Activated gamma-delta T cell treated with Interleukin-2 at 50 U/mL for 16 hours (primary cell): Measurements from ENCODE around the gene SBF2.

Source experiments
- DNase-seq: peaks from one replicate; pipeline ENCODE4 v3.0.0-alpha.2; 2020

SBF2 gene

GRCh38 chr11:9838229-9838628 is 455.8 kb downstream of the SBF2 start:
- DNase-seq = no peak

- DNase-seq = no peak
These were observed 459.7 kb downstream of the SBF2 start for GRCh38 chr11:9834291-9834690.

- DNase-seq = no peak
These were observed 462.9 kb downstream of the SBF2 start for GRCh38 chr11:9831122-9831521.

- DNase-seq = no peak
These were observed 466.3 kb downstream of the SBF2 start for GRCh38 chr11:9827708-9828107.

DNA sequence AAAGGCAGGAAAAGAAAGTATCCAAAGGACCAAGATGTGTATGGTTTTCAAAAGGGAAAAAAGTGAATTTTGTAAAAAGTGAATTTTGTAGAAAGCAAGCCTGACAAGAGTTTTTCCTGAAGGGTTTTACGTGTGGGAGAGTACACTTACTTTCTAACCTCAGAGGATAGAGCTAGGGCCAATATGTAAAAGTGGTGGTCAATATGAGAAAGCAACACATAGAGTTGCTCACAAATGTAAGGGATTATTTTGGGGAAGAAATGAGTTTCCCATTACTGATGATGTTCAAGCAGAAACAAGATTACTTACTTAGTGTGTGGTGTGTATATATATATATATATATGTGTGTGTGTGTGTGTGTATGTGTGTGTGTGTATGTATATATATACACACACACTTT is 467.6 kb downstream of the SBF2 start:
- DNase-seq = no peak

DNA sequence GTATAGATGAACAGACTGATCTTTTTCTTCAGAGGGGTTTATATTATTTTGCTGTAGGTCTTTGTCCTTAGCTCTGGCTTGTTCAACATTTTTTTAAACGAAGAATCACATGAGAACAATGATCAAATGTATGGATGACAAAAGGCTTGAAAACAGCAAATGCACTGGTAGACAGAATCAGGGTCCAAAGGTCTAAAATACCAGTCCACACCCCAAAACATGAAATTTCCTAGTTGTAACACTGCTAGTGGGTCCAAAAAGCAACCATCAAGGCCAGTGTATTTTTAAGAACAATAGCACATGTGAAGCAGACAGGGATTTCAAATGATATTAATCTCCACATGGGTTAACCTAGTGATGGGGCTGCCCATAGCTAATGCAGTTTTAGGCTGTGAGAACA is 468.1 kb downstream of the SBF2 start:
- no peak for DNase-seq

DNA sequence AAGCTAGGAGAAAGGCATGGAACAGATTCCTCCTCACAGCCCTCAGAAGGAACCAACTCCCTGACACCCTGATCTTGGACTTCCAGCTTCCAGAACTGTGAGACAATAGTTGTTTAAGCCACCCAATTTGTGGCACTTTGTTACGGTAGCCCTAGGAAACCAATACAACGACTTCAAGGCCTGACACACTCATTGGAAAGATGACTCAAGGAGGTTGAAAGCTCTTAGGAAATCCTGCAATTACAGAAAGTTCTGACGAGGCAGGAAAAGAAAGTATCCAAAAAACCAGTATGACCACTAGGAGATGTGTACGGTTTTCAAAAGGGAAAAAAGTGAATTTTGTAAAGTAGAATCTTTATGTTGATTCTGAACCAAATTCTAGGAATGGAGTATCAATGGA is 468.7 kb downstream of the SBF2 start:
- DNase-seq = no peak

DNA sequence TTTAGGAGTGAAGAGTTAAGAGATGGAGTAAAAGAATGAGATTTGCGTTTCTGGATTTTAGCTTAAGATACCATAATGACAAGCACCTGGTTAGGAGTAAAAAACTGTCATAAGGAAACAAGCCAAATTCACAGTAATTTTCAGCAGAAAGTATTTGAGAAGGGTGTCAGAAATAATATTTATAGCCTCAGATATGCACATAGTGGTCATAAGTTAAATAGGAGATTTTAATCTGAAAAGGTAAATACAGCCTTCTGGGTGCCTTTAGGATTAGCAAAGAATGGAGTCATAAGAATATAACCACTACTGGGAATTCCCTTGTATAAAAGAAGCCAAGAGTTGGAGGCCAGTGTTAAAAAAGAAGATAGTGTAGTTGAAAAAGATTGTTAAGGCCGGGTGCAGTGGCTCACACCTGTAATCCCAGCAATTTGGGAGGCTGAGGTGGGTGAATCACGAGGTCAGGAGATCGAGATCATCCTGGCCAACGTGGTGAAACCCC is 470.1 kb downstream of the SBF2 start:
- DNase-seq = no peak

- DNase-seq = no peak
These were observed 470.6 kb downstream of the SBF2 start for GRCh38 chr11:9823439-9823838.

DNA sequence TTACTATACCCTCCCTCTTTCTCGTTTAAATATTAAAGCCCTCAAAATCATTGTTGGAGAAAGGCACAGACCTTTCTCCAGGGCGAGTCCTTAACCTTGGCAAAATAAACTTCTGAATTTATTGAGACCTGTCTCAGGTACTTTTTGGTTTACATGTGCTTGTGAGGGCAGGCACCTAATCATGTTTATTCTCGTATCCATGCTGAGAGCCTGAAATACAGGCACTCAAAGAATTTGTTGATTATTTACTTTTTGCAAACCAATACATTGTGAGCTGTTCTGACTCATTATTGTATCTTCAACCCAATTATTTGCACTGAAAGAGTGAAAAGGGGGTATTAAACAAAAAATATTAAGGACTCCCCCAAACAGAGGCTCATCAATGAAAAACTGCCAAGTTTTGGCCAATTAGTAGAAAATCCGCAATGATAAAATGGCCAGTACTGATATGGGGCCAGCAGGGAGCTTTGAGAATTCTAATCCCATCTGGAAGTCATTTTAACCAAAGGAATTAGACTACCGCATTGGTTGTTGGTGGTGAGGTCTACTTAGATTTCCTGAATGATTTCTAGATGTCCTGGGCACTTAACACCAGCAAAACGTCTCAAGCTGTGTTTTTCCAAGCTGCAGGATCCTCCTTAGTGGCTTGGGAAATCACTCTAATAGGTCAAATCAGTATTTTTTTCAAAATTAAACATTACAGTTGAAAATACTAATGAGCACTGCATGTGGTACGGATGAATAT is 472.8 kb downstream of the SBF2 start:
- DNase-seq = no peak

DNA sequence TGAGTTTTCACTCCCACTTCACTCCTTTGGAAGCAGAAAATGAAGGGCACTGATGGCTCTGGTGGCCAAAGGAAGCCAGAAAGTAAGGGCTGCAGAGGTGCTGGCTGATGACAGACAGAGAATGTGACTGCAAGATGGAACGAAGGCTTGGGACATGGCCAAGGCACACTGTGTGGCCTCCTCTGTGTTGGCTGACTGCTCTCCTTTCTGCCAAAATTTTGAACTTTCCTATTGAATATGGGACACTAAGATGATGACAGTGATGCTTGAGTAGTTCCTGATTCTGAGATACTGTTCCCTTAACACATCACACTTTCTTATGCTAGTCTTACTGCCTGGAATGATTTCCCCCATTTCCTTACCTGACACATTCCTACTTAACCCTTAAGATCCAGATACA is 473.8 kb downstream of the SBF2 start:
- DNase-seq = no peak

GRCh38 chr11:9817191-9817590 is 476.8 kb downstream of the SBF2 start:
- DNase-seq = no peak

DNA sequence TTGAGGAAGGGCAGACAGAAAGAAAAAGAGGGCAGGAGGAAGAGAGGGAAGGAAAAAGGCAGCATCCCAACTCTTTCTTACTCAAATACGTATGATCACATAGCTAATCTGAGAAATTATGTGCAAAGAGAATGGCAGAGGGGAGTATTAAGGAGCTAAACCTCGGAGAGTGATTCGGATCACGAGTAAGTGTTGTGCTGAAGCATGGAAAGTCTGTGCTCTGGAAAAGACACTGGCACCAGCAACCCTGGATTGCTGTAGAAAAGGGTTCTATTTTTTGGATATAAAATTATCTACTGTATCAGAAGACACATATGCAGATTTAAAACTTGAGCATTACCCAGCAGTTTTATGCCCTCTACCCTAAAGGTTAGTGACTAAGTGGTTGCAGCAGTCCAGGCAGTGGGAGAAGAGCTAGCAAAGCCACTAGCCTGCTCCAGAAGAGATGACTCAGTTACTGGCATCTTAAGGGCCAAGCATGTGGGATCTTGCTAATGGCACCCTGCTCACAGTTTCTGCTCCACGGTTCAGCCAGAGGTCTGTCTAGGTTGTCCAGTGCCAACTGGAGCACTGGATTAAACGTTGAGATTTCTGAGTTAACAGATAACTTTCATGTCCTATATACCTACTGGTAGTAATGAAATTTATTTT is 478.4 kb downstream of the SBF2 start:
- no peak for DNase-seq

DNA sequence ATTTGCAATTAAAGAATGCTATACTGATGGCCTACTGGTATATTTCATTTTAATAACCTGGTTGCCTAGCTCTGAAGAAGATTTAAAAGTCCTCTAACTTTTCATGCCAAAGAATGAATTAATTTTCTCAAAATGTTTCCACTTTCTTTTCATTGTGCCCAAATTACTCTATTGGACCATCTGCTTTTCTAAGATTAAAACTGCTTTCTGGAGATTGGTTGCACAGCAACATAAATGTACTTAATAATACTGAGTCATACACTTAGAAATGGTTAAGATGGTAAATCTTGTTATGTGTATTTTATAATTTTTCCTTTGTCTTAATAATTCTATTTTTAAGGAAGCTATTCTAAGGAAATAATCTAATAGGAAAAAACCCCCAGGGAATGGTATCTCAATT is 479.9 kb downstream of the SBF2 start:
- DNase-seq = no peak

DNA sequence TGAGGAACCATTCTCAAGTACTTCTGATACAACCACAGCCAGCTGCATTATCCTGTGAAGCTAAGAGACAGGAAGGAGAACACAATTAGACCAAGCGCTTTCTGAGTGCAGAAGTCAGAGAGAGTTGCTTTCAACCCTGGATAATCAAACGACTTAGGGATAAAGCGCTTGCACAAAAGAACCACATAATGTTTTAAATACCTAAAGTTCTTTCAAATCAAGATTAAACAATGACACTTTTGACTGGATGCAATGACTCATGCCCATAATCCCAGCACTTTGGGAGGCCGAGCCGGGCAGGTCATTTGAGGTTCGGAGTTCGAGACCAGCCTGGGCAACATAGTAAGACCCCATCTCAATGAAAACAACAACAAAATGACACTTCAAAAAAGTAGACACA is 485.1 kb downstream of the SBF2 start:
- no peak for DNase-seq

- no peak for DNase-seq
These were observed 486.9 kb downstream of the SBF2 start for GRCh38 chr11:9806946-9807687.

- no peak for DNase-seq
These were observed 489.6 kb downstream of the SBF2 start for GRCh38 chr11:9804419-9804902.

DNA sequence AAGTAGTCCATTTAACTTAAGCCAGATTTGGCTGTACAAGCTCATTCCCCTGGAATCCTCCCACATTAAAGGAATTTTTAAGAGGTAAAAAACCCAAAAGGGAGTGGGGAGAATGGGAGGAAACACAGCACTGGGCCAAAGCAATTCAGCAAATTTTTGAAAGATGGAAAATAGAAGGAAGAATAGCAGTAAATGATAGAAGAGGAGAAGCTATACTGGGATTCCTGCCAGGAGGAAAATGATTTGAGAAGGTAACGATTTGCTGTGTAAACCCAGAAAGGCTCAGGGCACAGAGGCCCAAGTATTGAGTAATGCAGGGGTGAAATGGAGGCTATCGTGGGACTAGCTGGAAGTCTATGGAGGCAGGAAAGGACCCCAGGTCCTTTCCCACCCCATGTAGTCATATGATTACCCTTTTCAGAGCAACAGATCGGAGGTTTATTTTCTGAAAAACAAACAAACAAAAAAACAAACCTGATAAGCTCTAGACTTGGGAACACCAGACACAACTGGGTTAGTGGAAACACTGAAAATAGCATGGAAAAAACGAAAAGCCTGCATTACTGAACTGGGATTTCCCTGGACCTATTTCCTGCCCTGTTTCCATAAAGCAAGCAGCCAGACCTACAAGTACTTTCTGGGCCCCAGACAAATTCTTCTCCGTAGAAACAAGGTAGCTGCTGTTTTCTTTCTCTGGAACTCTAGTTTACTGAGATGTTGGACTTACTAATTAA is 490.2 kb downstream of the SBF2 start:
- DNase-seq = no peak

DNA sequence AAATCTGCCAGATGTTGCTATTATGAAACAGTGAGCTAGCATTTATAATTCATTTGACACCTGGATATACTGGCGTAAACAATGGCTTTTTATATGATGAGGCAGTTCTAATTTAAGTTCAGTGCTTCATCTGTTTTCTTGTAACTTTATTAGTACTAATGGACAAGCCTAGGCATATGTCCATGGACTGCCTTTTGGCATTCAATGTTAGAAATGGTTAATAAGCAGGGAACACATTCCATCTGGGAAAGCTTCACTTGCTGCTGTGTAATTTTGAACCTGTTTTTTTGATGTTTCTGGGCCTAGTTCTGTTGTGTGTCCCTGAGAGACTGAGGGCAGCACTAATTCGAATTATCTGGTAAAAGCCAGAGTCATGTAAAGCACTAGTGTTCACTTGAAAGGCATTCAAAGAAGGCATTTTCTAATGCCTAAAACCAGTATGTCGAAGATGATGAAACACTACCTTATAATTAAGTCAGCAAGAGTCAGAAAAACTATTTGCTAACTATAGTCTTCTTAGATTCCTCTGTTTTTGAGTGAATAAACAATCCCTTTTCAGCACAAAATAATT is 491.6 kb downstream of the SBF2 start:
- DNase-seq = no peak

DNA sequence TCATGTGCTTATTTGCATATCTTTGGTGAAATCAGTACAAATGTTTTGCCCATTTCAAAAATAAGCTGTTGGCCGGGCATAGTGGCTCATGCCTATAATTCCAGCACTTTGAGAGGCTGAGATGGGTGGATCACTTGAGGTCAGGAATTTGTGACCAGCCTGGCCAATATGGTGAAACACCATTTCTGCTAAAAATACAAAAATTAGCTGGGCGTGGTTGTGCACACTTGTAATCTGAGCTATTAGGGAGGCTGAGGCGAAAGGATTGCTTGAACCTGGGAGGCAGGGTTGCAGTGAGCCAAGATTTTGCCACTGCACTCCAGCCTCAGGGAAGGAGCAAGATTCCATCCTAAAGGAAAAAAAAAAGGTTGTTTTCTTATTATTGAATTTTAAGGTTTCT is 494.1 kb downstream of the SBF2 start:
- DNase-seq = no peak

DNA sequence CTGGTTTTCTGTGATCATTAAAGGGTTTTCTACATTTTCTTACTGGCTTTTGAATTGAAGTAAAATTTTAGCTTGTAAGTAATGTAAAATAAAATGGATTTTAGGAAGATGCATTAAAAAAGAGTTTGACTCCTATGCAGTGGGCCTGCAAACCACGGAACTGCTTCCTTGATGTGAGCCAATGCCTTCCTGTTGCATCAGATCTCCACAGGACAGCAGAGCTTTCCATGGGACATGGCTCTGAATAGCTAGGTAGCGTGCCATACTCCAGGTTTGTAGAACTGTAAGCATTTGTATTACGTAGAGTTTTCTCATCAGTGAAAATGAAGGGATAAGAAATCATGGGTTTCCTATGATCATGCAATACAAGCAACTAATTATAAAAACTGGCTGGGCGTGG is 496.7 kb downstream of the SBF2 start:
- DNase-seq = no peak

GRCh38 chr11:9796854-9797253 is 497.2 kb downstream of the SBF2 start:
- no peak for DNase-seq

DNA sequence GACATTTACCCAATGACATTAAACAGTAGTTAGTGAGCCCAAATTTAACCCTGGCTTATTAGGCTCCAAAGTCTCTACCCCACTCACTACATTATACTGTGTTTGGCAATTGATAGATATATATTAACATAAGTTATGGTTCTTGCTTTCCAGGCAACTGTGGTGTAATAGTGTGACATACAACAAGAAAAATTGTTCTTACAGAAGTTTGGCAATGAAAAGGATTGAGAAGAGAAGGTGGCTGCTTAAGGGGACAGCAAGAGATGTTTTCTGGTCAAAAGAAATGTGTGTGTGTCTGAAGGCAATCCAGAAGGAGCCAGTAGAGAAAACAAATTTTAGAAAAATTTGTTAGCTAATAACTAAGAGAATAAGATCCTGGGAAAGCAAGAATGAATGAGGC is 497.8 kb downstream of the SBF2 start:
- DNase-seq = no peak
